ENCODE results near the gene GALNT2. TPM values are rescaled to one million over a fixed set of nuclear protein-coding genes. Genes with fewer than 3 reads are reported as not detected.

The GALNT2 gene
- total RNA-seq, 1 donor from 2014 or later: 29.3 TPM

DNA sequence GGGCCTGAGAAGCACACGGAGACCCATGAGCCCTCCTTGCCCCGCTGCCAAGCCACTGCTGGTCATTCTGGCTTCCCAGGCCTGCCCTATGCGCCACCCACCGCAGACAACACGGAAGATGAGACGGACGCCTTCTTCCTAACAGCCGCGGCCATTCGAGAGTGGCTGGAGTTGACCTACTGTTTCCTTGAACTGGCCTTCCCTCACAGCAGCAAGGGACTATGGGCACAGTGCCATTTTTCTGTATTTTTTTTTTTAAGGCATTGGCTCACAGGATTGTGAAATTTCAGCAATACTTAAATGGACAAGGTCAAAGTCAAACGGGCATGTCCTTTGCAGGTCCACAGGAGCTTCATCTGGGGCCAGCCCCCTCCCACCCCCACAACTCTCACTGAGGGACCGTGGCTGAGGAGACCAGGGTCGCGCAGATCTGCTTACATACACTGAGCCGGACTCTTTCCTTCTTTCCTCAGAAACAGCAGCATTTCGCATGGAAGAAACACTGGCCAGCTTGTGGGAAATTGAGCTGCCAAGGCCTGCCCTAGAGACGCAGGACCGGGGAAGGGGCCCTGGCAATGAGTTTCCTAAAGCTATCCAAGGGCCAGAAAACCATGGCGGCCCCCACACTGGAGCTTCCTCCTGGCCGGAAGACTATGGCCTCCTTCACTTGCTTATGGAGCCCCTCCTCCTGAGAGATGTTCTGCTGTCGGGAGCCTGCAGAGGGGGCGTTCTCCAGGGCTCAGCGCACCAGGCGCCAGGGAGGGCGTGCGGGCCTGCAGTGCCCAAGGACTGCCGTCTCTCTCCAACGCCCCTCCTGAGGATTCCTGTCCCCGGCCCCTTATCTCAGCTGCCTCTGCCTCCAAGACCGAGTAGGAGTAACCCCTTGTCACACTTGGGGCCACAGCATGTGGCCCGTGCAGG, 260.2 kb downstream of the GALNT2 start:
- intact Hi-C loops (cut with DNase I): no loop called here
- peak; percentile 43 for DNase-seq (ENCODE audit: low spot score)

DNA sequence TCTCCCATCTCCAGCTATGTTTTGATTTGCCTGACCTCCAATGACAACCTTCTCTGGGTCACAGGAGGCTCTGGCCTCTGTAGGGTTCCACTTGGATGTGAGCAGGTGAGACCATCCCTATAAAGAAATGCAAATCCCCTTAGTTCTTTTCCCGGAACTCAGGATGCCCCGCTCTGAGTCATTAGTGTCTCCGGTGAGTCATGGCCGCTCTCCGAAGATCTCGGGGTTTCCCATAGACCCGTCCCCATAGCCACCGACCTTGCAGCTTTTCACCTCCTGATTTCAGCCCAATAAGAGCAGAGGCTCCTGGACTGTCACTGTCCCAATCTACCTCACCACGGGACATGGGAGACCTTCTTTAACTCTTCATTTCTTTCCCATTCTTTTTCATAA, 260.9 kb downstream of the GALNT2 start:
- DNase-seq (ENCODE audit: low spot score): peak; percentile 51
- intact Hi-C loops (cut with DNase I): no loop called here

- DNase-seq (ENCODE audit: low spot score): no peak
- intact Hi-C loops (cut with DNase I): no loop called here
These were observed 261.4 kb downstream of the GALNT2 start for GRCh38 chr1:230328342-230329015.

GRCh38 chr1:230330157-230330556, 263.1 kb downstream of the GALNT2 start:
- no peak for DNase-seq (ENCODE audit: low spot score)
- intact Hi-C loops (cut with DNase I): no loop called here
